Measurements from ENCODE around the gene KHDC4.
"Not testable (repeated sequence)": the region's sequence is repeated elsewhere in the genome, so short reads cannot be mapped to it uniquely, and the experiment has no call there.

Gene KHDC4

DNA sequence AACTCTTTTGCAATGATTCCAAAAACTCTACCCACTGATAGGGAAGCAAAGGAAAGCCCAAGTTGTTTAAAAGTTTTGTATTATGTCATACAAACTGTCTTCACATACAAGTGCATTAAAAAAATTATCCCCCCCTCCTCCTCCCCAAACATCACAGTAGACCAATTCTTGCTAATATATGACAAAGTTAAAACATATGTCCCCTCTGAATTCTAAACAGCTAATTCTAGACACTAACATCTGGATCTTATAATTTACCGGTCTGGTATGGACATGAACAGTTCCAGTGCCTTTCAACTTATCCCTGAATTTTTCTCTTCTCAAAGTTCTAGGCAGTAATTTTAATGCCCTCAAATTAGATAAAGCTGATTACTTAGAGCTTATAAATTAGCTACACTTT lies 36.5 kb downstream of the KHDC4 start:
- no peak for DNase-seq

DNA sequence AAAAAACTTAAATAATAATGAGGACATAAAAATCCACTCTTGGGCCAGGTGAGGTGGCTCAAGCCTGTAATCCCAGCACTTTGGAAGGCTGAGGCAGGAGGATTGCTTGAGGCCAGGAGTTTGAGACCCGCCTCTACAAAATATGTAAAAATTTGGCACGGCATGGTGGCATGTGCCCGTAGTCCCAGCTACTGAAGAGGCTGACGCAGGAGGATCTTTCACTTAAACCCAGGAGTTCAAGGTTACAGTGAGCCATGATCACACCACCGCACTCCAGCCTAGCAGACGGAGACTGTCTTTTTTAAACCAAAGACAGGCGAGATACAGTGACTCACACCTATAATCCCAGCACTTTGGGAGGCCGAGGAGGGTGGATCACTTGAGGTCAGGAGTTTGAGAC lies 37.7 kb downstream of the KHDC4 start:
- not testable (repeated sequence) for DNase-seq

DNA sequence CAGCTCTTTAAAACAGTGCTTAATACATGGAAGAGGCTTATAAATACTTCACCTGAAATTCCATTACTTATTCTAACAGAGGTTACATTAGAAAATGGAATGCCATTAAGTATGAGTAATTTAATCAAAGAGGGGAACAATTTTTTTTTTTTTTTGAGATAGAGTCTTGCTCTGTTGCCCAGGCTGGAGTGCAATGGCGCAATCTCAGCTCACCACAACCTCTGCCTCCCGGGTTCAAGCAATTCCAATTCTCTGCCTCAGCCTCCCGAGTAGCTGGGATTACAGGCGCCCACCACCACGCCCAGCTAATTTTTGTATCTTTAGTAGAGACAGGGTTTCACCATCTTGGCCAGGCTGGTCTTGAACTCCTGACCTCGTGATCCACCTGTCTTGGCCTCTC lies 38.6 kb downstream of the KHDC4 start:
- not testable (repeated sequence) for DNase-seq

DNA sequence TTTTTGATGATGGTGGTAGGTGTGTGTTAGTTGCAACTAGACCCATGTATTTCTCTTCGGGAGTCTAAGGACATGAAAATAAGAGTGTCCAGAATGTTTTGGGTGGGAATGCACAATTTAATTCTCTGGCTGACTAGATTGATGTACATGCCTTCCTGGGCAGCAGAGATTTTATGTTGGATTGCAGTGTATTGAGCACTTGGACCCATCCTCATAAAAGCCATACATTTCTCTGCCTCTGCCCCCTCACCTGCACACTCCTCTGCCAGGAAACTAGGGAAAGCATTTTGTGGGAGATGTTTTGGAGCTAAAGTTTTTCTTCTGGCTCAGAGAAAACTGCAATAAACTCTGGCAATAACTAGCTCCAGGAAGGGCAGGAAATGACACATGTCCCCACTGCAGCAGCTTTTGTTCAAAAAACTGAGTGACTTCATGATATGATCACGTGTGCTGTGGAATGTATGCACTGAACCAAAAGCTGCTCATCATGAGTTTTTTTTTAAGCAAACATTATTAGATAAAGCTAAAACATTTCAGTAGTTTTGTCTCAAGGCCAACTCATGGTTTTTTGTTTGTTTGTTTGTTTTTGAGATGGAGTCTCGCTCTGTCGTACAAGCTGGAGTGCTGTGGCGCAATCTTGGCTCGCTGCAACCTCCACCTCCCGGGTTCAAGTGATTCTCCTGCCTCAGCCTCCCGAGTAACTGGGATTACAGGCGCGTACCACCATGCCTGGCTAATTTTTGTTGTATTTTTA lies 40.6 kb downstream of the KHDC4 start:
- peak; percentile 47 for DNase-seq

DNA sequence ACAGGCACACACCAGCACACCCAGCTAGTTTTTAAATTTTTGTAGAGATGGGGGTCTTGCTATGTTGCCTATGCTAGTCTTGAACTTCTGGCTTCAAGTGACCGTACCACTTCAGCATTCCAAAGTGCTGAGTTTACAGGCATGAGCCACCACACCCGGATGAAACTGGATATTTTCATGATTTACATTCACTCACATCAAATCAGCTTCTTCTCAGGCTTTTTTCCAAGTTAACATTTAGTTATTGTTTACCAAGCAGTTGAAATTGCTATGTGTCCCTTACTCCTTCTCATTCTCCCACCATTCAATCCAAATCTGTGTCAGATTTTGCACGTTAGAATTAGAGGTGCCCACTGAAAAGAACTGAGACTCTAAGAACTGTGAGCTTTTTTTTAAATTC lies 41.4 kb downstream of the KHDC4 start:
- no peak for DNase-seq

DNA sequence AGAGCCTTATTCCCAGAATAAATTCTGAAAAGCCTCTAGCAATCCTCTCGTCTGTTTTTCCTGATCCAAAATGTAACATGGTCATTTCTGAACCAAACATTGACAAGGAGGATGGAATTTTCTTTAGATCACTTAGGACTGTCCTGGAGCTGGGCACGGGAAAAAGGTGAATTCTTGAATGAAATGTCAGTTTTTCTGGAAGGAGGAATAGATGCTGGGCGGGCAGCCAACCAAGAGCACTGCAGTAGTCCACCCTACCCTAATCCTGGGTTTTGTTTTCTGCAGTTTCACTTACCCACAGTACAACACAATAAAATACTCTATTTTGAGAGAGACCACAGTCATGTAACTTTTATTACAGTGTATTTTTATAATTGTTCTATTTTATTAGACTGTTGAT lies 44.0 kb downstream of the KHDC4 start:
- no peak for DNase-seq

DNA sequence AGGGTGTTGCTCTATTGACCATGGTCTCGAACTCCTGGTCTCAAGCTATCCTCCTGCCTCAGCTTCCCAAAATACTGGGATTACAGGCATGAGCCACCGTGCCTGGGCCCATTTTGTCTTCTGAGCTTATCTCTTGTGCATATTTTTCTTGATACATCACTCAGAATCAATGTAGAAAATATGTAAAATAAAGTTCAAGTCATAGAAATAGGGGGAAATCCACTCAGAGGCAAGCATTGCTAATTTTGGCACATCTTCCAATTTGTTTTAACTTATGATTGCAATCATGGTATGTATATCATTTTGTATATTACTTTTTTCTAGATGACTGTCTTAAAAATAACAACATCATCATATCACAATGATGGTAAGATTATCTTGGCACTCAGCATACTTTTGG lies 44.6 kb downstream of the KHDC4 start:
- no peak for DNase-seq

DNA sequence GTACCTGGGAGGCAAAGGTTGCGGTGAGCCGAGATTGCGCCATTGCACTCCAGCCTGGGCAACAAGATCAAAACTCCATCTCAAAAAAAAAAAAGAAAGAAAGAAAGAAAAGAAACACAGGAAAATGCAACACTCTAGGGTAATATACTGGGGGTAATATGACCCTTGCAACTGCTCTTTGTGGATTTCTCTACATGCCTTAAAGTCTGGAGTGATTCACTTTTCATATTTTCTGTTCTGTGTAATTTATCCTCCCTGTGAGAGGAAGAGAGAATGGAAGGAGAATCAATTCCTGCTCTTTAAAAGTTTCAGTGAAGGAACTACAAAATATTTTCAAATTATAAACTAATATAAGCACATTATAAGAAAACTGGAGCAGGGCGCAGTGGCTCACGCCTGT lies 45.7 kb downstream of the KHDC4 start:
- DNase-seq: no peak

DNA sequence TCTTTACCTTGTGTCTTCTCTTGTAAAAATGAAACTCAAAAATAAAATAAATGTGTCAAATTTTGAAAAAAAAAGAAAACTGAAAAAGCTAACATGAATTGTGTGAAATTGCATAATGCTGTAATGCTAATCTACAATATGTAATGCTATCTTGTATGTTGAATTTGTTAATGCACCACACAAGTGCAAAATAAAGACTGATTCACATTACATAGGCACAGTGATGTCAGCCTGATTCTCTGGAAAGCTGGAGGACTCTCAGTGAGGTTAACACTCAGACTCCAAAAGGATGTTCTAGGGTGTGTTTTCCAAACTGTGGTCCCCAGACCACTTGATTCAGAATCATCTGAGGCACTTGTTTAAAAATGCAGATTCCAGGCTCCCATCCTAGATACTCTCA lies 49.2 kb downstream of the KHDC4 start:
- no peak for DNase-seq

DNA sequence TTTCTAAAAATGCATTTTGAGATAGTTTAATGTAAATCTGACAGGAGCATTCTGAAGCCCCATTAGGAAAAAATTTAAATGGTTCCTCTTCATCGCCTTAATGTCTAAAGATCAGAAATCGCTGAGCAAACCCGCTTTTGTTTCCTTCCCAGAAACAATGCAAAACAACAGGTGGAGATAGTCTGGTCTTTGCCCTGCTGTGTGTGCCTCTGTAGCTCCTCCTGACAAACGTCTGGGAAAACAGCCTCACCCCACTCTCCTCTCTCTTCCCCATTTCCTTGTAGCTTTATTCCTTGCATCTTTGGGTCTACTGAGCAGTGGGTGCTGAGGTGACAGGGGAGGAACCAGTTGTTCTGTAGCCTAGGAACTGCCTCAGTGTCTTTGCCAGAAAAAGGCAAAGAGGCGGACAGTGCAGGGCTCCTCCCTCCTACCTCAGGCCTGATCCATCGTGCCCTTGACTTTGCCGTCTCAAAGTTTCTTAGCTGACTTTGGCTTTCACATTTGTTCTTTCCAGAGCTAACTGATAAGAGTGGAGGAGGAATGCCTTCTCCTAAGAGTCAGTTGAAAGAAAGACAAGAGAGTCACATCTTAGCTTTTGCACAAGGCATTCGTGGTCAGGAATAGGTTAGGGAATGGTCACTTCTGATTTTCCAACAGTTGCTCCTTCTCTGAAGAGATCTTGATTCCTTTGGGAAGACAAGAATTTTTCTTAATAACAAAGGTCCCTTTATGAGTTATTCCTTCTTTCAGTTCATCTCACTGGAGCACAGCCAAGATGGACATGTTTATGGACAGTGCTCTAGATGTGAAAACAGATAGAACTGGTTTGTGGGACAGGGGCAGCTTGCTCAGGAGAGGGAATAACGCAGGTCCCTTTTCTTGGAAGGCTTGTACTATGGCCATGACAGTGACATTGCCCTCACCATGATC lies 49.9 kb downstream of the KHDC4 start:
- DNase-seq: no peak

DNA sequence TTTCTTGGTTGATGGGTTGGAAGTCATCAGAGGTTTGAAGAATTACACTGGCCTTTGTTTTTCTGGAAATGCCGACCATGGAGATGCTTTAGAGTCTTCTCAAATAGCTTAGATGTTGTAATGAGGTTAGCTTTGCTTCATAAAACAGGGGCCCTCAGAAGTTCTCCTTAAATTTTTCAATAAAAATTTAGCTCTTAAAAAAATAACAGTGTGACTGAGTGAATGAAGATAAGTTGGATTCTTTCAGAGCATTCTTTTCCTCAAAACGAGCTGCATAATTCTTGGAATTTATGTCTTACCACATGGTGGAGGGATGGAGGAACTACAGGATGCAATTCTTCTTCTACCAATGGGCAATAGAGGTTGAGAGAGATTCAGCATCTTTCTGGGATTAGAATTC lies 51.4 kb downstream of the KHDC4 start:
- DNase-seq: no peak

DNA sequence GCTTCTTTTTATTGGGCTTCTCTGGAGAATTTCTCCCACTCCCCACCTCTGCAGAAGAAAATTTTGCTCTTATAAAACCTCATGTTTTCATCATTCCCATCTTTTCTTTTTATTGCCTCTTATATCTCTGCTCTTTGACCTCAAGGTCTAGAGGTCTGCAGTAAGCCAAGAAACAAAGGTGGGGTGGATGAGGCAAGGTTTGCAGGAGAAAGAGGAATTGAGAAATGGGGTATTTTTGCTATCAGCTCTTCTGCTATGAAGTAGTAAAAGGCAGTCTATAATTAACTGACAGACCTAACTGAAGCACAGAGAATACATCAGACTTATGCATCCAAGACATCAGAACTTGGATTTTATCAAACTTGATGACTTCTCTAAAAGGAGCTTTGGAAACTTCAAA lies 52.0 kb downstream of the KHDC4 start:
- DNase-seq: no peak

DNA sequence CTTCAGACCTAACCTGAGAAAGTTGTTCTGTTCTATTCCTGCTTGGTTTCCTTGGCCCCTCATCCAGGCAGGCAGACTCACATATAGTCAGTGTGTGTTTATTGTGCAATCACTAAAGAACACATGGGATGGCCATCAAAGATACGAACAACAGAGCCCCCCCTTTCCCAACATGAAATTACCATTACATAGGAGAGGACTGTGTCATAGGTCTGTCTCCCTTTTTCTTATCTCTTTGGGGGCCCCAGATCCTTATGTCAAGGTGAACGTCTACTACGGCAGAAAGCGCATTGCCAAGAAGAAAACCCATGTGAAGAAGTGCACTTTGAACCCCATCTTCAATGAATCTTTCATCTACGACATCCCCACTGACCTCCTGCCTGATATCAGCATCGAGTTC lies 53.3 kb downstream of the KHDC4 start:
- no peak for DNase-seq

DNA sequence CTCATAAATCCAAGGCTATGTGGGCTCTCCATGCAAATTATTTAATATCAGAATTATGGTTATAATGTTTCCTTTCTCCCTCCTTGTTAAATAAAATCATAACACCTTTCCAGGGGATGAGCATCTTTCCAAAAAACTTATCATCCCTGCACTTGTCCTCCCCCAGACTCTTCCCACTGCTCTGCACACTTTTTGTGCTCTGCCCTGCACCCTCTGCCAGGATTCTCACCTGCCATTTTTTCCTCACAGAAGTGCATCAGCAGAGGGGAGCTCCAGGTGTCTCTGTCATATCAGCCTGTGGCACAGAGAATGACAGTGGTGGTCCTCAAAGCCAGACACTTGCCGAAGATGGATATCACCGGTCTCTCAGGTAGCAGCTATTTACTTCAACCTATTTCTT lies 54.0 kb downstream of the KHDC4 start:
- DNase-seq: no peak

DNA sequence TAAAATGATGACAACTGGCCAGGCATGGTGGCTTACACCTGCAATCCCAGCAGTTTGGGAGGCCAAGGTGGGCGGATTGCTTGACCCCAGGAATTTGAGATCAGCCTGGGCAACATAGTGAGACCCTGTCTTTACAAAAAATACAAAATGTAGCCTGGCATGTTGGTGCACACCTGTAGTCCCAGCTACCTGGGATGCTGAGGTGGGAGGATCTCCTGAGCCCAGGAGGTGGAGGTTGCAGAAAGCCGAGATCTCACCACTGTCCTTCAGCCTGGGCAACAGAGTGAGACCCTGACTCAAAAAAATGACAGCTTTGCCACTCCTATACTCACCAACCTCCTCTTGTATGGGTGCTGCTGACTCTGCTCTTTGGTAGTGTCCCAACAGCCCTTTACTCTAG lies 56.3 kb downstream of the KHDC4 start:
- DNase-seq: no peak

DNA sequence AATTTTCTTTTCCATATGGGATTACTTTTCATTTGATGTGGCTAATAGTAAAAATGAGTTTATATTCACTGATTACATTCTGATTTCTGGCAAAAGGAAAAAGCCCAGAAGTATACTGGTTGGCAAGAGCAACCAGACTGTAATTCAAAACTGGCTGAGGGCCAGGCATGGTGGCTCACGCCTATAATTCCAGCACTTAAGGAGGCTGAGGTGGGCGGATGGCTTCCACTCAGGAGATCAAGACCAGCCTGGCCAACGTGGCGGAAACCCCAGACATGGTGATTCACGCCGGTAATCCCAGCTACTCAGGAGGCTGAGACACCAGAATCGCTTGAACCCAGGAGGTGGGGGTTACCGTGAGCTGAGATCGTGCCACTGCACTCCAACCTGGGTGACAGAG lies 60.4 kb downstream of the KHDC4 start:
- no peak for DNase-seq

DNA sequence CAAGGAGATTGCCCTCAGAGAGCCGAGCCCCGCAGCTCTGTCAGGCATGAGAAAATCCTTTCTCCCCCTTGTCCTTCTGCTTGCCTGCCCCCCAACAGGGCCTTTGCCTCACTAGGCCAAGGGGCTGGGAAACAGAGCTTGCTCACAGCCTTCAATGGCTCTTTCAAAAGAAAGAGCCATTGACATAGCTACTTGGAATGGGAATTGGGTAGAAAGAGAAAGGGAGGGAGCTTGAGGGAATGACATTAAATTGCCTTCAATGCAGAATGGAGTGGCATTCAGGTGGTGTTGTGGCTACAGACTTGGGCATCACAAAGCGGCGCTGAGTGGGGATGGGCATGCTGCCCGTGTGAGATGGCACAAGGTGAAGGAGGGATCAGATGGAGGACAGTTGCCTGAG lies 61.7 kb downstream of the KHDC4 start:
- no peak for DNase-seq

DNA sequence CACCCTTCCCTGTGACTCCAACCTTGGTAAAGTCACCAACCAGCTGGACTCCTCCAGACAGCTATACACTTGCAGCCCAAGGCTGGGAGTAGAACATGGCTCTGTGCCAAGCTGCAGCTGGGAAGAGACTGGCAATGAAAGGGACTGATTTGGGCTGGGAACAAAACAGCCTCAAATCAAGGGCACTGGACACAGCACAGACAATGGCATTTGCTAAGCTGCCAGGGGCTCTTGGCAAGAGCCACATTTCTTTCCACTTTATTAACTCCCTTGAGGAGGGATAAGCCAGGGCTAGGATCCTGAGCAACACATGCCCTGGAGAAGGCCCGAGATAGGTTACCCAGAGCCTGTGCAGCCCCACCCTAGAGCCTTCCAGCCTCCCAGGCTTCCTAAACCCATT lies 62.8 kb downstream of the KHDC4 start:
- no peak for DNase-seq

DNA sequence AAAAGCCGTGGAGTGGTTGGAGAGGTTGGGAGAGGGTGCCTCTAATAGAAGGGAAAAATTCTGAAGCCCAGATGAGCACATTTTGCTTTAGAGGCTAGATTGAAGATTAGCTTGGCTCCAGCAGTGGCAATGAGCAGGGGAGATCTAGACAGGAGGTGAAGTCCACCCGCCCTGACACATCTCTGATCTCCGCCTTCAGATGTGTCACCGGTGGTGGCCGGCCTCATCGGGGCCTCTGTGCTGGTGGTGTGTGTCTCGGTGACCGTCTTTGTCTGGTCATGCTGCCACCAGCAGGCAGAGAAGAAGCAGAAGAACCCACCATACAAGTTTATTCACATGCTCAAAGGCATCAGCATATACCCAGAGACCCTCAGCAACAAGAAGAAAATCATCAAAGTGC lies 66.4 kb downstream of the KHDC4 start:
- no peak for DNase-seq

DNA sequence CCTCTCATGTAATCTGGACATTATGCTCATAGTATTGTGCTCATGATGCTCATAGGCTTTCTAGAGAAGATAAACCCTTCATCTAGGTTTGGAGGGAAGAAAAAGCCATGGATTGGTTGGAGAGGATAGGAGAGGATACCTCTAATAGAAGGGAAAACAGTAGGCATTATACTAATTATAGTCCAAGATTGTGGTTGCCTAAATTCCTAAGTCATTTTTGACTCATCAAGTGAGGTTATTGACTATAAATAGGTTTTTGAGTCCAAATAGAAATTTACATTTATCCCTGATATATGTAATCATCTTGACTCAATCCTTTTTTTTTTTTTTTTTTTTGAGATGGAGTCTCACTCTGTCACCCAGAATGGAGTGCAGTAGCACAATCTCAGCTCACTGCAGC lies 69.8 kb downstream of the KHDC4 start:
- no peak for DNase-seq

Measured in CD4-positive, alpha-beta T cell treated with Interleukin-6 for 4 hours (primary cell).